Epithelial cell of prostate (primary cell): Measurements from ENCODE around the gene RNF187.
A peak's percentile ranks its signal among the peaks of the same experiment; 100 is the strongest.

Experiments
- DNase-seq: peaks from one replicate; pipeline ENCODE4 v3.0.0-alpha.2; 2011; ENCODE audit warnings: low read depth, low spot score
- H3K27ac ChIP-seq: fragments of 450-650 bp; 2 replicates; pipeline ENCODE4 v1.5.1; 2017; ENCODE audit warnings: mild to moderate bottlenecking

The RNF187 gene

DNA sequence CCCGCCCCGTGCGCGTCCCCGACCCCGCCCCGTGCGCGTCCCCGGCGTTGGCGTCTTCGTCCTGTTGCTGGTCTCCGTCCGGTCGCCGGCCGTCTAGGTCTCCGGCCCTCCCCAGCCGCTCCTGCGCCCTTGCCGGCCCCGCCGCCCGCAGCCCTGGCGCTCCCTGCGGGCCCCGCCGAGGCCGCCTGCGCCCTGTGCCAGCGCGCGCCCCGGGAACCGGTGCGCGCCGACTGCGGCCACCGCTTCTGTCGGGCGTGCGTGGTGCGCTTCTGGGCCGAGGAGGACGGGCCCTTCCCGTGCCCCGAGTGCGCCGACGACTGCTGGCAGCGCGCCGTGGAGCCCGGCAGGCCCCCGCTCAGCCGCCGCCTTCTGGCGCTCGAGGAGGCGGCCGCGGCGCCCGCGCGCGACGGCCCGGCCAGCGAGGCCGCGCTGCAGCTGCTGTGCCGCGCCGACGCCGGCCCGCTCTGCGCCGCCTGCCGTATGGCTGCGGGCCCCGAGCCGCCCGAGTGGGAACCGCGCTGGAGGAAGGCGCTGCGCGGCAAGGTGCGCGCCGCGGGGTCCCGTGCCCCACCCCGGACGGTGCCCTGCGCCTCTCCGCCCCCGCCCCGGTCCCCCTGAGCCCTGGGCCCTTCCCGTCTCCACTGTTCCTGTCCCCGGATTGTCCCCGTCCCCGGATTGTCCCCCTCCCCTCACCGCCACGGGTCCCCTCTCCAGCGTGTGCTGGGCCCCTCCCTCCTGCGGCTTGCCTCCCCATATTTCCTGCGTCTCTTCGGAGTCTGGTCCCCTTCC, at the start of gene RNF187:
Gene RNF187 (plus strand): TSS at position 47 of the 789 bp plus-strand sequence.
- no peak for DNase-seq
- H3K27ac ChIP-seq, result peak within 1 kb of the TSS; percentile 93

DNA sequence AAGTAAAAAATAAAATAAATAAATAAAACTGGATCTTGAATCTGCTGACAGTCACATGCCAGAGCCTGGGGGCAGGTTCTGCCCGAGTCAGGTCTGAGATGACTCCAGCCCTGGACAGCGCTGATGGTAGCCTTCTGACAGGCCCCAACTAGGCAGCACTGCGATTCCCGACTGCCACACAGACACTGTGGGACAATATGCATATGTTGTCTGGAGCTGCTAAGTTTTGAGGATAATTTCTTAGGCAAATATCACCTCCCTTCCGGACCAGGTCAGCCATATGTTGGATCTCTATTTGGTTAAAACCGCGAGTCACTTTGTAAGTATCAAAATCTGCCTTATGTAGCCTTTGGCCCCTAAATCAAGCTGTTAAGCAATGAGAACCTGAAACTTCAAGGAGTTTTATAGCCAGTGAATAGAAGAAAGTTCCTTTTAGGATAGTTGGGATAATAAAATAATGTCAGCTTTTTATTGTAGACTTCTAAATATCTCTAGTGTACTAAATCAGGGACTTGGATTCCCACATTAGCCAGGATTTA, 49.7 kb upstream of the RNF187 start:
- no peak for DNase-seq
- H3K27ac ChIP-seq, result no peak overlapping the region

DNA sequence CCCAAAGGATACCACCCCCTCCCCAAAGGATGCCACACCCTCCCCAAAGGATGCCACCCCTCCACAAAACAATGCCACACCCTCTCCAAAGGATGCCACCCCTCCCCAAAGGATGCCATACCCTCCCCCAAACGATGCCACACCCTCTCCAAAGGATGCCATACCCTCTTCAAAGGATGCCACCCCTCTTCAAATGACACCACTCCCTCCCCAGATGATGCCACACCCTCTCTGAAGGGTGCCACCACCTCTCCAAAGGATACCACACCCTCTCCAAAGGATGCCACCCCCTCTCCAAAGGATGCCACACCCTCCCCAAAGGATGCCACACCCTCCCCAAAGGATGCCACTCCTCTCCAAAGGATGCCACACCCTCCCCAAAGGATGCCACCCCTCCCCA, 48.9 kb upstream of the RNF187 start:
- no peak overlapping the region for H3K27ac ChIP-seq
- DNase-seq, result no peak

DNA sequence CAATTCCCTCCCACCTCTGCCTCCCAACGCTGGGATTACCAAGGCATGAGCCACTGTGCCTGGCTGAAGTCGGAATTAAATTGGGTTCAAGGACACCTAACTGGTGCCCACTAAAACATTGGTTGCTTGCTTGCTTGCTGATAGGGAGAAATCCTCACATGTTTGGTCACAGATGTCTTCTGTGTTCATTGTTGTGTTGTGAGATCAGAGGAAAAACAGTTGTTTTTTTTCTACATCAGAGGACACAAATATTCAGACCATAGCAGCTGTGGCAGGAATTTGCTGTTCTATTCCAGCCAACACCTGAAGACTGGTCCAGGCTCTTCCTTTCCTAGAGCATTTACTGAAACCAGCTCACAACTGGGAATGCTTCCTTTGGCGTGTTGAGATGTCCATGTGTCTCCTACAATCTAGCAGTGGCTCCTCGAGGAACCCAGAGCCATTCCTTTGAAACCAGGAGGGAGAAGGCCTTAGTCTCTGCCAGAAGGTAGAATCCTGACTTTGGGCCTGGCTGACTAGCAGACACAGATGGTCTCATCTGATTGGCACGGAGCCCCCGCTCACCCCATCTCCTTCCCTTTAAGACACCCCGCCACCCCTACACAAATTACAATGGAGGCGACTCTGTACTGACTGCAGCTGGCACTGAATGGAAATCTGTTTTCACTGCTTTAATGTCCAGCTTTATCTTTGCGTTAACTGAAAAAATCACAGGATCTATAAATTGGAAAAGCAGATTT, 46.3 kb upstream of the RNF187 start:
- no peak for DNase-seq
- H3K27ac ChIP-seq, result no peak overlapping the region

DNA sequence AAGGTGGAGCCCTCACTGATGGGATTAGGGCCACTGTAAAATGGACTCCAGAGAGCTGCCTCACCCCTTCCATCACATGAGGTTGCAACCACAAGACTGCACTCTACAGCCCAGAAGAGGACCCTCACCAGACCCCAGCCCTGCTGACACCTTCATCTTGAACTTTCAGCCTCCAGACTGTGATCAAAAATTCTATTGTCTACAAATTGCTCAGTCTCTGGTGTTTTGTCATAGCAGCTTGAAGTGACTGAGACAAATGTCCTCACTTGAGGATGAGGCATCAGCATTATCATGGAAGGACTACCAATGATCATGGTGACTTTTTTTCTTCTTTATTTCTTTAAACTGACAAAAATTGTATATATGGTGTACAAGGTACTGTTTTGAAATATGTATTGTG, 43.8 kb upstream of the RNF187 start:
- no peak overlapping the region for H3K27ac ChIP-seq
- no peak for DNase-seq

DNA sequence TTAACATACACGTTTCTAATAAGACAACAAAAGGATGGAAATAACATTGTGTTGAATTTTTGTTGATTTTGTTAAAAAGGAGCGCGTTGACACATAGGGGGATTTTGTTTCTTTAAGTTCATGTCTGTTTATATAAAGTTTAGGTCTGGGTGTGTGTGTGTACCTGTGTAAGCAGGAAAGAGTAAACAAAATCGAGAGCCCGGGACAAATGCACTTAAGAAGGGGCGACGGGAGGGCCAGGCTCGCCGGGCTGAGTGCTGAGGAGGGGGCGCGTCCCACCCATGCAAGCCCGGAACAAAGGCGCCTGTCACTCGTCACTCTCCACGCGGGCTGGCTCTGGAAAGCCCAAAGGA, 41.7 kb upstream of the RNF187 start:
- no peak for DNase-seq
- no peak overlapping the region for H3K27ac ChIP-seq

DNA sequence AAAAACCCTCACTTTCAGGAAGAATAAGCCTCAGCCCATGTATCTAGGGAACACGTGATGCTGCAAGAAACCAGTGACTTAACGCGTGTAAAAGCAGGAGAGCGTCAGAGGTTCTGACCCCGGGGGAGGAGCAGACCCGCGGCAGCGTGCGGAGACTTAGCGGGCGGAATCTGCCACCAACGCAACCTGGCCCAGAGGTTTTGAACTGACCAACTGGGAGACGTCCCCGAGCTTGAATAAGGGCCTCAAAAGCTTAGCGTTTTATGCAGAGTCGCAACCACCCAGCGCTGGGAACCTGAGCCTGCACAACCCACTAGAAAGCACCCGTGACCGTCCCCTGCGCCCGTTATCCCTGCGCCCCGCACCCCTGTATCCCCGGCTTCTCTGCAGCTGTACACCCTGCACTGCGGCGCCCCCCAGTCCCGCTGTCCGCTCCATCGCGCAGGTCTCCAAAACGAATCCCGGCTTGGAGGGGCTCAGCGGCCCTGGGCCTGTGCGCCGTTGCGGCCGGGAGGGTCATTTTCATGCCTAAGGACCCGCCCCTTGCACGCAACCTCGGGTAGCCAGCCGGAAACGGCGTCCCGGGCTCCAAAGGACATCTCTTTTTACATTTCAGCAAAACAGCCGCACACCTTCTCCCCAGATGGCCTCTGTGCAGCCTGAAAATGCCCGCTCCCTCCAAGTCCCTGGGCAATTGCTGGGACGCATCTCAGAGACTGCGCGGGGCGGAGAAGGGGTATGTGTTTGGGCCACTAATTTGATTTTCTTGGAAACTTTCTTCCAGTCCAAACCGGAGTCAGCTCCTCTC, 41.1 kb upstream of the RNF187 start:
- no peak overlapping the region for H3K27ac ChIP-seq
- no peak for DNase-seq

DNA sequence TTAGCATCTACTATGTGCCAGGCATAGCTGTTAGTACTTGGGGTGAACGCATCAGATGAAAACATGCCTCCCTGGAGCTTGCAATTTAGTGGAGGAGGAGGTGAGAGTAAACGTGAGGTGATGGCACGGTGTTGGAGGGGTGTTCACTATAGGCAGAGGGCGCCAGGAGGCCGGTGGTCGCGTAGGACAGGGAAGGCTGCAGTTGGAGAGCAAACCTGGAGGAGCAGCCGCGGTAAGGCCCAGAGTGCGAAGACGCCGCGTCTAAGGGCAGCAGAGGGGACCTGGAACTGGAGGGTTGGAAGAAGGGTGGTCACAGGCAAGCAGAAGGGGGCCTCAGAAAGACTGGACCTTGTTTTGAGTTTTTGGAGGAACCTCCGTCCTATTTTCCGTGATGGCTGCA, 40.3 kb upstream of the RNF187 start:
- no peak overlapping the region for H3K27ac ChIP-seq
- no peak for DNase-seq

DNA sequence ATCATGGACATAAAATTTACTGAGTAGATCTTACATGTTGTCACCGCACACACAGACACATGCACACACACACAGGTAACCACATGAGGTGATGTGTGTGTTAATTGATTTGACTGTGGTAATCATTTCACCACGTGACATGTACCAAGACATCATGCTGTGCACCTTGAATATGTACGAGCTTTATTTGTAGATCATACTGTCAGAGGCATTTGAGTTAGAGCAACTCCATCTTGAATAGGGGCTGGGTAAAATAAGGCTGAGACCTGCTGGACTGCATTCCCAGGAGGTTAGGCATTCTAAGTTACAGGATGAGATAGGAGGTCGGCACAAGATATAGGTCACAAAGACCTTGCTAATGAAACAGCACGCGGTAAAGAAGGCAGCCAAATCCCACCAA, 38.8 kb upstream of the RNF187 start:
- DNase-seq, result no peak
- H3K27ac ChIP-seq, result no peak overlapping the region

DNA sequence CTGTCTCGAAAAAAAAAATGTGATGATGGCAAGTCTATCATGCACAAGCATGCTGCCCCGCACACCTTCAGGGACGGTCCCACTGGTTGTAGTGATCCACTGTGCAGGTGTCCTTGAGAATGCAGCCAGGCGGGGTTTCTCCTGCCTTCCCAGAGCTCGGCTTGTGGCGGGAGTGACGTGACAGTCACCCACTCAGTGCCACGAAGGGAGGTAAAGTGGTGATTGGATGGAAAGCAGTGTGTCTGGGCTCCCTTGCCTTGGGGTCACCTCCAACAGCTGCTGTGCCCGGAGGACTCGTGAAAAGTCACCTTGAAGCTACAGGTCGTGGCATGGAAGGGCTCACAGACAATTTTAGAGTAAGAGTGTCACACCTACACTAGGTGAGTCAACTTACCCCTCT, 37.0 kb upstream of the RNF187 start:
- no peak overlapping the region for H3K27ac ChIP-seq
- no peak for DNase-seq

DNA sequence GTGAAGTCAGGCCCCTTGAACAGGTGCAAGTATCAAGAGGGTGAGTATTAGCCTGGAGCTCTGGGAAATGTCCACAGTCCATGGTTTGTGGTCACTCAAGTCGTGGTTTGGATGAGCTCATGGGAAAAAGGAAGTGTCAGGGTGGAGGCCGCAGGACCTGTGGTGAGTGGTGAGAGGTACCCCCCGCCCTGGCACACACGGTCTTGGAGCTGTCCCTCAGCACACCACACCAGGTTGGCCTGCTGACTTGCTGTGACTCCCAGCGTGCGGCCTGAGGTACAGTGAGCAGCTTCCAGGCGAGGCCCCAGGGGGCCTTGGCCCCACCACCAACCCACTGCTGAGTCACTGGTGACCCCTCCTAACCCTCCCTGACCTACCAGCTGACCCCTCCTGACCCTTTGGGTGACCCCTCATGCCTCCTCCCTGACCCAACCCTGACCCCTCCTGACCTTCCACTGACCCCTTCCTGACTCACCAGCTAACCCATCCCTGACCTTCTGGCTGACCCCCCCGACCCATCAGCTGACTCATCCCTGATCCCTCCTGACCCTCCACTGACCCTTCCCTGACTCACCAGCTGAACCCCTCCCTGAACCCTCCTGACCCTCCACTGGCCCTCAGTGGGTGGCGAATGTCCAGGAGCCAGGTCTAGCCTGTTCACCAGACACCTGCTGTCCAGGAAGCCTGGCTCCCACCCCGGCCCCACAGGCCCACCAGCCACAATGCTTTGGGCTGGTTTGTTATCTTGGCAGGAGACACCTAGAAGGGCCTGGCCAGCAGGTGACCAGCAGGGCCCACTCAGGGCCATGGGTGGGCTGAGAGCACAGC, 34.8 kb upstream of the RNF187 start:
- H3K27ac ChIP-seq, result no peak overlapping the region

DNA sequence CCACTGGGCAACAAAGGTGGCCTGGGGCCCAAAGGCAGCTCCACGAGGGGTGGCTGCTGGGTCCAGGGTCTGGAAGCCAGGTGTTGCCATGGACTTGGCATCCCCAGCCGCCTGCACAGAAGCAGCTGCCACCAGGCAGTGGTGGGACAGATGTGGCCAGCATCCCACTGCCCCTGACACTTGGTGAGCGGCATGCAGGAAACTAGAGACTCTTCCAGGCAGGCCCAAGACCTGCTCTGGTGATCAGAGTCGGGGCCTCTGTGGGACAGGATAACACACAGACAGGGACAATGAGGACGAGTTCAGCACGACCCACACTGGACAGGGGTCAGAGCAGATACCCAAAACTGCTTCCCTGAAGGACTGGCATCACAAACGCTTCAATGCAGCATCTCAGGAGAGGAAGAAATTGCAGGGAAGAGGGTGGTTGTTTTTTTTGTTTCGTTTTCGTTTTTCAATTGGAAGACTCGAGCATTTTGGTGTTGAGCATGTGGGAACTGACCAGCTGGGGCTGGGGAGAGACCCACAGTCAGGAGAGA, 34.1 kb upstream of the RNF187 start:
- H3K27ac ChIP-seq, result no peak overlapping the region
- no peak for DNase-seq

More for the DNA sequence above, 34.8 kb upstream of the RNF187 start:
- DNase-seq, result no peak

DNA sequence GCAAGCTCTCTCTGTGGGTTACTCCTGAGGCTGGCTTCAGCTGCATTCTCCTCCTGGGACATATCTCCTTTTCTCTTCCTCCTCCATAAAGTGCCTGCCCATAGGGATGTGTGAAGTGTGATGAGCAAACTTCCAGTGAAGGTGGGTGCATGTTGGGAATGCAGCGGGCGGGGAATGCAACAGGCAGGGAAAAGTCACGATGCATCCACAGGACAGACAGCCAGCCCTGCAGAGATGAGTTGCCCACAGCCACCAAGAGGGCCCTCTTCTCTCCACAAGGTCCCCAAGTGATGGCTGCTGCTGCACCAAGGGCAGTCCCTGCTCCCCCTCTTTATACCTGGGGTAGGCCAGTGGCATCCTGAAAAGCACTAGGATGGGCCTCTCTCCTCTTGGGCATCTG, 33.6 kb upstream of the RNF187 start:
- no peak overlapping the region for H3K27ac ChIP-seq
- DNase-seq, result no peak

DNA sequence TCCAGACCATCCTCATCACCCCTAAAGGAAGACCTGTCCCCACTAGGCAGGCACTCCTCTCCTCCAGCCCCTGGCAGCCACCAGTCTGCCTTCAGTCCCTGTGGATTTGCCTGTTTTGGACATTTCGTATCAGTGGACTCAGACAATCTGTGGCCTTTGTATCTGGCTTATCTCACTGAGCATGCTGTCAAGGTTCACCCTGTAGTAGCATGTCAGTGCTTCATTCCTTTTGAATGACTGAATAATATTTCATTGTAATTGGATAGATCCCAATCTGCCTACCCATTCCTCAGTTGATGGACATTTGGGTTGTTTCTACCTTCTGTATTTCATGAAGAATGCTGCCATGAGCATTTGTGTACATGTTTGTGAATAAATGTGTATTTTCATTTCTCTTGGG, 32.9 kb upstream of the RNF187 start:
- no peak overlapping the region for H3K27ac ChIP-seq
- no peak for DNase-seq

DNA sequence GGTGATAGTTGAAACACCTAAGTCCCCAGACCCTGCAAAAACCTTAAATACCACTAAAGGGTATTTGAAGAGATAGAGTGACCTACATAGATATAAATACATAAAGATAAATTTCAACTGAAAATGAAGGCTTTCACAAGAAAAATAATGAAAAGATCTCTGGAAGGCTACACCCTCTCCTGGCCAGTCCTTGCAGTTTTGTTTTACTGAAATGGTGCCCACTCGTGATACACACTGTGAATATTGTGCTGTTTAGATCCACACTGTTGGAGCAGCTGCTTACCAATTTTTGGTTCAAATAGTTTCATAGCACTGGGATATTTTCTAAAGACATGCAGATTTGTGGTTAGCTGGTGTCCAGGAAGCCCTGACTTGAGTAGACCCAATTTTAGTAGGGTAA, 31.5 kb upstream of the RNF187 start:
- no peak for DNase-seq
- no peak overlapping the region for H3K27ac ChIP-seq

DNA sequence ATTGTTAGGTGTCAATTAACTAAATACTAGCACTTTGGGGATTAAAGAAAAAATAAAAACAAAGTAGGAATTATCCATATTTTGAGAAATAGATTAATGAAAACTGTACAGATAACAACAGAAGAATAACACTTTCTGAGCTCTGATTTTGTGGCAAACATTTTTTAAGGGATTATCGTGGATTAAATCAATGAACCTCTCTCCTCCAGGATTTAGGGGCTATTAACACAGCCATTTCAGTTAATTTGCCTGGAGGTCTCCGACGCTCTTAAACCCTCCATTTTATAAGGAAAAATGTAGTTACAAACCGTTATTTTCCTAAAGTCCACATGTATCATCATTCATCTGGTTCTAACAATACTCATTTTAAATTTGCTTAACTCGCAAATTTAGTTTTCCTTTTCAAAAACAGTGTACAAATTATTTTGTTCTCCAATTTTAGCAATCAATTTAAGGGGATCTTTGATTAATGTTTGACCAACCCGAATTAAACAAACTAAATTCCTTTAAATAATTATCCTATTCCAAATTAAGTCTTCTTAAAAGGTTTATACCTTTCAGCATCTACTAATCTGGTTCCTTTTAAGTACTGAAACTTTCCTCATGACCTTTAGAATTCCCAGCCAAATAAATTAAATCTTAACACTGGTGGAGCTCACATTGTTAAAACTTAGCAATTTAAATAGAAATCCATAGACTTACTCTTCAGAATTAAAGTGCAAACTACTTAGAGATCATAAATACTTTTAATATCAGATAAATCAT, 30.7 kb upstream of the RNF187 start:
- no peak for DNase-seq
- H3K27ac ChIP-seq, result peak overlapping the region; percentile 71

DNA sequence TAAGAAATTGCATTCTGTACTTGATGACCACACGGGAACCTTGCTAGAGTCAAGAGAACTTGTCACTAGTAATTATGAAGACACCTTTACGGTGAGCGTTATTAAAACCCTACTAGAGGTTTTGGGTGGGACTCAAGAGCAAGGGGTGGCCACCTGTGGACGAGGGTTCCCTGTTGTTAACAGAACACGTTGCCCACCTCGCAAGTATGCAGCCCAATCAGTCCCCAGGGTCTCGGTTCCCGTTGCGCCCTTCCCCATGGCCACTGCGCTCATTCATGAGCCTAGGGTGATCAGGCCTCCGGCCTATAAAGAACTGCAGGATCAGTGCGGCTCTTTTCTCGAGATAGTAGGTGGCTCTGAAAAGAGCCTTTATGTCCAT, 30.2 kb upstream of the RNF187 start:
- peak overlapping the region; percentile 71 for H3K27ac ChIP-seq
- DNase-seq, result no peak

DNA sequence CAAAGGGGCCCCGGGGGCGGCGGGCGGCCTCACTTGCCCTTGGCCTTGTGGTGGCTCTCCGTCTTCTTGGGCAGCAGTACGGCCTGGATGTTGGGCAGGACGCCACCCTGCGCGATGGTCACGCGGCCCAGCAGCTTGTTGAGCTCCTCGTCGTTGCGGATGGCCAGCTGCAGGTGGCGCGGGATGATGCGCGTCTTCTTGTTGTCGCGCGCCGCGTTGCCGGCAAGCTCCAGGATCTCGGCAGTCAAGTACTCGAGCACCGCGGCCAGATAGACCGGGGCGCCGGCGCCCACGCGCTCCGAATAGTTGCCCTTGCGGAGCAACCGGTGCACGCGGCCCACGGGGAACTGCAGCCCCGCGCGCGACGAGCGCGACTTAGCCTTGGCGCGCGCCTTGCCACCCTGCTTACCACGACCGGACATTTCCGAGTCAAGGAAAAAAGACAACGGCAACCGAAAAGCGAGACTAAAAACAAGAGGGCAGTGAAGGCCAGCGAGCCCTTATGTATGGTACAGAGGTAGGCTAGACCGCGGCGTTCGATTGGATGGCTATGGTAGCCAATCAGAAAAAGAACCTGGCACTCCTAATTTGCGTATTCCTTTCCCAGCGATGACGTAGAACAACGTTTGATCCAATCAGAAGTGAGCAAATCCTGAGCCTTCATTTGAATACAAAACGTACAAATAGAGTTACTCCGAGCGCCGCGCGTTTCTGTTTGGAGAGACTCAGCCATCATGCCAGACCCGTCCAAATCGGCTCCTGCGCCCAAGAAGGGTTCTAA, 29.6 kb upstream of the RNF187 start:
- peak overlapping the region; percentile 71 for H3K27ac ChIP-seq
- DNase-seq, result peak; percentile 96
